Stimulated activated CD4-positive, alpha-beta T cell treated with anti-CD3 and anti-CD28 coated beads, TNF-alpha, amount 100 ng/mL, for 1 hour (primary cell): ENCODE results near the gene PSMD8.

Source experiments
- DNase-seq, 3 donors: peaks; one replicate each; pipeline ENCODE4 v3.0.0-alpha.2; 2020; ENCODE audit warnings: low read depth in 3 of 3, low spot score in 1 of 3

The PSMD8 gene

GRCh38 chr19:38386971-38387549 lies 12.7 kb downstream of the PSMD8 start:
- DNase-seq = no peak

DNA sequence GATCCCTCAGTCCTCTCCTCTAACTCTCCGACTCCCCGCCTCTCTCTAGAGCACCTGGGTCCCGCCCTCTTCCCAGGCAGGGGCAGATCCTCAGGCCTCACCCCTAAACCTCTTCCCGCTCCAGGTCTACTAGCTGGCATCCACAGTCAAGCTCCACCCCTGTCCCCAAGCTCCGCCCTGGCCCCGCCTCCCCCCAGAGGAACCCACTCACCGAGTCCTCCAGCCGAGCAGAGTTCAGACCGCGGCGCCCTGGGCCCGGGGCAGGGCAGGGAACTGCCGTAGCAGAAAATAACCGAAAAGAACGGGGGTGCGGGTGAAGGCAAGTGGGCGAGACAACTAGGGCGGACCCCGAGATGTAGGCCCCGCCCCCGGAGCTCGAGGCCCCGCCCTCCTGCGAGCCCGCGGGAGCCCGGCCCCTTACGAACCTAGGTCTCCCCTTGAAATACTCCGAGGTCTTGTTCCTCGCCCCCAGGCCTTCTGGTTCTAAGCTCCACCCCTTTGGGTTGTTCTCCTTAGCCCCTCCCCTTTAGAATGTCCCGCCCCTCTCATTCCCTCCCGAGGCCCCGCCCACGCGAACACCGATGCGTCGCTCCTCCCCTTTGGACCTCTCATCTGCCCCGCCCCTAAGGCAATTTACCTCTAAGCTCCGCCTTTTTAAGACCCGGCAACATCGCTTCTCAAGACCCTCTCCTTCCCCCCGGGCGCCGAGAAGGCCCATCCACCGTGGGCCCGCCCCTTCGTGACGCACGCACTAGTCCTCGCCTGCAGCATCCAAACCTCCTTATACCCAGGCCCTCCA lies 13.4 kb downstream of the PSMD8 start, which contains the start of gene GGN:
TSS of gene GGN (minus strand) at position 485 of the 799 bp plus-strand sequence. CDS start 773 bp downstream, outside the sequence.
- peak; percentile 39 to 68 (median 39) for DNase-seq

- no peak for DNase-seq
Observed at GRCh38 chr19:38388349-38389100, 14.2 kb downstream of the PSMD8 start, which contains the start of gene SPRED3. TSS of gene SPRED3 (plus strand) at chr19:38388697. CDS start at chr19:38390303, 1,606 bp downstream.

GRCh38 chr19:38389101-38389925 lies 14.9 kb downstream of the PSMD8 start:
- no peak for DNase-seq

GRCh38 chr19:38389957-38390924 lies 15.9 kb downstream of the PSMD8 start:
- DNase-seq = no peak

- DNase-seq = no peak
Observed at GRCh38 chr19:38391911-38392464, 17.6 kb downstream of the PSMD8 start.

GRCh38 chr19:38392707-38393308 lies 18.4 kb downstream of the PSMD8 start:
- no peak for DNase-seq

GRCh38 chr19:38394488-38394887 lies 20.1 kb downstream of the PSMD8 start:
- peak in 1 of 3 donors; percentile 55 for DNase-seq

DNA sequence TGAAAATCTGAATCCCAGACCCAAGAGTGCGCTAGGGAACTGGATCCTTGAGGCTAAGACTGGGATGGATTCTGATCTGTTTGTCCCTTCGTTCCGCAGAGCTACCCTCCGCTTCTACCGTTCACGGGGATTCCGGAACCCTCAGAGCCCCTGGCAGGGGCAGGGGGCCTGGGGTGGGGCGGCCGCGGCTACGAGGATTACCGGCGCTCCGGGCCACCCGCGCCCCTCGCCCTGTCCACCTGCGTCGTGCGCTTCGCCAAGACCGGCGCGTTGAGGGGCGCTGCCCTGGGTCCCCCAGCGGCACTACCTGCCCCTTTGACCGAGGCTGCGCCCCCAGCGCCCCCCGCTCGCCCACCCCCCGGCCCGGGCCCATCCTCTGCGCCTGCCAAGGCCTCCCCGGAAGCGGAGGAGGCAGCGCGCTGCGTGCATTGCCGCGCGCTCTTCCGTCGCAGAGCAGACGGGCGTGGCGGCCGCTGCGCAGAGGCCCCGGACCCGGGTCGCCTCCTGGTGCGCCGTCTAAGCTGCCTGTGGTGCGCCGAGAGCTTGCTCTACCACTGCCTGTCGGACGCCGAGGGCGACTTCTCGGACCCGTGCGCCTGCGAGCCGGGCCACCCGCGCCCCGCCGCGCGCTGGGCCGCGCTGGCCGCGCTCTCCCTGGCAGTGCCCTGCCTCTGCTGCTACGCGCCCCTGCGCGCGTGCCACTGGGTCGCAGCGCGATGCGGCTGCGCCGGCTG lies 21.2 kb downstream of the PSMD8 start:
- peak in 1 of 3 donors; percentile 41 for DNase-seq

DNA sequence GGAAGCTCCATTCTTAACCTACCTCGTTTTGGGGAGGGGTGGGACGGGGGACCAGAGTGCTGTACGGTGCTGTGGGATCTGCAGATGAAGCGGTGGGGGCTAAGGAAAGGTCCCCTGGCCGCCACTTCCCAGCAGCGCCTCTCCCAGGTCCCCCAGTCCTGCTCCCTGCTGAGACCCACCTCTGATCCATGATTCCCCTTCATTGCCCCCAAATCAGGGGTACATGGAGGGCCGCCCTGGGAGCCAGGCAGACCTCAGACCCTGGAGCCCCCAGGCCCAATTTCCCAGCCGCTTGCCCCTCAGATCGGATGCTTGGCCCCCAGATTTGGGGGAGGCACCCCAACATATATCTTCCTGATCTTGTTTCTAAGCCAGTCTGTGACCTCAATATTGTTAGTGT lies 24.7 kb downstream of the PSMD8 start:
- no peak for DNase-seq

DNA sequence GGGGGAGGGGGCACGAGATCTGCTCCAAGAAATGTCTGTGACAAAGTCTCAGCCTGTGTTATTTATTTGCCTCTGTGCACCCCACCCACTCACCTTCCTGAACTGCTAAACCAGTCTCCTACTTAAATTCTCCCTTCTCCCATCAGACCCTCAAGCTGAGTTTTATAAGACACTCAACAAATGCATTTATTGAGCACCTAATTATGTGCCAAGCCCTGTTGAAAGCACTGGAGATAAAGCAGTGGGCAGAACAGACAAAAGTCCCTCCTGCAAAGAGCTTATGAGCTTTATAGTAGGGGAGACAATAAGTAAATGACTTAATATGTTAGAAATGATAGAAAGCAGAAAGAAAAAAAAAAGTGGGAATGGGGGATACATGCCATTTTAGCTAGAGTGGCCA lies 25.2 kb downstream of the PSMD8 start:
- no peak for DNase-seq

GRCh38 chr19:38400361-38400760 lies 26.0 kb downstream of the PSMD8 start:
- no peak for DNase-seq

DNA sequence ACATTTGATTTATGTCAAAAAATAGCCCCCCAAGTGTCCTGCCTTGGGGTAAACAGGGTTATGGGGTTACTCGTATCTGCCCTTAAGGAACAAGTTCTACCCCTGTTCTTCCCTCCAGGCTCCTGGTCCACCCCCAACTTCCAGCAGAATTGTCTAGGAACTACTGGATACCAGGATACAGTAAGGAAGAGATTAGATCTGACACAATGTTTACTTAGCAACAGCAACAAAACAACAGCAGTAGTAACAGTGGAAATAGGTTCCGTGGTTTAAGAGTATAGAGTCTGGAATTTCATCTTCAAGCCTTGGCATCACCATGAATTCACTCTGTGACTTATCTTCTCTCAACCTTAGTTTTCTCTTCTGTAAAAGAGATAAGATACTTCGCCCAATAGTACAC lies 26.8 kb downstream of the PSMD8 start:
- DNase-seq = no peak

DNA sequence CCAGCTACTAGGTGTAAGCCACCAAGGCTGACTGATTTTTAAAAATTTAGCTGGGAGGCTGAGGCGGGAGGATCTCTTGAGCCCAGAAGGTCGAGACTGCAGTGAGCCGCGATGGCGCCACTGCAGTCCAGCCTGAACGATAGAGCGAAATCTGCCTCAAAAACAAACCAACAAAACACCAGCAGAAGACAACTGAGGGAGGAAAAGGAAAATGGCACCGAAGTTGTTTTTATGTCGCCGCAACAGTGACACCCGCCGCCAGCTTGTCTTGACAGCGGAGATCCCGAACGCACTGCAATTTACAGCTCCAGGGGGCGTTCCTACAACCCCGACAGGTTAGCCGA lies 28.2 kb downstream of the PSMD8 start:
- DNase-seq = no peak

DNA sequence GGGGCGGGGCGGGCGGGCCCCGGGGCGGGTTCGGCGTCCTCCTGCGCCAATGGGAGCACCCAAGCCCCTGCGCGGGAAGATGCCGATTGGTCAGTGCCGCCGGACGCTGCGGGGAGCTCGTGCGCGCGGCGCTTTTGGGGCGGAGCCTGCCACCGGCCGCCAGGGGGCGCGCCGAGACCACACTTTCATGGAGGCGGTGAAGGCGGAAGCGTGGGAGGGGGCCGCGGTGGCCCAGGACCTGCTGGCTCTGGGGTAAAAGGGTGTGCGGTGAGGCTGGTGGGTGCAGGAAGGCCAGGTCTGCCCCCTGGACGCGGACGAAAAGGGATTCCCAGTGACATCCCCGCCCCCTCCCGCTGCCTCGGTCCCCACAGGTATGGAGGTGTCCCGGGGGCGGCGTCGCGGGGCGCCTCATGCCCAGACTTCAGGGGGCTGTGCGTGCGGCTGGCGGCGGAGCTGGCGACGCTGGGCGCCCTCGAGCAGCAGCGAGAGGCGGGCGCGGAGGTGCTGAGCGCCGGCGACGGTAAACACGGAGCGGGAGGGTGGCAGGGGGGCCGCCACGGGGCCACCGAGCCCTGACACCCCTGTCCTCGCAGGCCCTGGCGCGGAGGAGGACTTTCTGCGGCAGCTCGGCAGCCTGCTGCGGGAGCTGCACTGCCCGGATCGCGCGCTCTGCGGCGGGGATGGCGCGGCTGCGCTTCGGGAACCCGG lies 28.8 kb downstream of the PSMD8 start, which contains the start of gene FAM98C:
TSS of gene FAM98C (plus strand) at position 127 of the 708 bp plus-strand sequence. CDS start at position 188, 61 bp downstream.
- DNase-seq = peak; percentile 95 to 98 (median 96)

- DNase-seq = no peak
Observed at GRCh38 chr19:38404858-38405257, 30.5 kb downstream of the PSMD8 start.

- DNase-seq = no peak
Observed at GRCh38 chr19:38405276-38405675, 30.9 kb downstream of the PSMD8 start.
